GM12892 (cell line): ENCODE measurements around the gene SPCS1.

Source experiments
- POLR2A ChIP-seq: IDR thresholded peaks from 2 replicates; pipeline ENCODE4 v1.6.1; 2011; ENCODE audit warnings: low read depth, low read length, control low read depth
- POLR2AphosphoS5 ChIP-seq: IDR thresholded peaks from 2 replicates; pipeline ENCODE4 v1.6.1; 2011; ENCODE audit warnings: low read depth, low read length, control low read depth
- TAF1 ChIP-seq: IDR thresholded peaks from 2 replicates; pipeline ENCODE4 v1.6.1; 2011; ENCODE audit warnings: low read depth, mild to moderate bottlenecking, control low read depth, low read length, borderline replicate concordance

DNA sequence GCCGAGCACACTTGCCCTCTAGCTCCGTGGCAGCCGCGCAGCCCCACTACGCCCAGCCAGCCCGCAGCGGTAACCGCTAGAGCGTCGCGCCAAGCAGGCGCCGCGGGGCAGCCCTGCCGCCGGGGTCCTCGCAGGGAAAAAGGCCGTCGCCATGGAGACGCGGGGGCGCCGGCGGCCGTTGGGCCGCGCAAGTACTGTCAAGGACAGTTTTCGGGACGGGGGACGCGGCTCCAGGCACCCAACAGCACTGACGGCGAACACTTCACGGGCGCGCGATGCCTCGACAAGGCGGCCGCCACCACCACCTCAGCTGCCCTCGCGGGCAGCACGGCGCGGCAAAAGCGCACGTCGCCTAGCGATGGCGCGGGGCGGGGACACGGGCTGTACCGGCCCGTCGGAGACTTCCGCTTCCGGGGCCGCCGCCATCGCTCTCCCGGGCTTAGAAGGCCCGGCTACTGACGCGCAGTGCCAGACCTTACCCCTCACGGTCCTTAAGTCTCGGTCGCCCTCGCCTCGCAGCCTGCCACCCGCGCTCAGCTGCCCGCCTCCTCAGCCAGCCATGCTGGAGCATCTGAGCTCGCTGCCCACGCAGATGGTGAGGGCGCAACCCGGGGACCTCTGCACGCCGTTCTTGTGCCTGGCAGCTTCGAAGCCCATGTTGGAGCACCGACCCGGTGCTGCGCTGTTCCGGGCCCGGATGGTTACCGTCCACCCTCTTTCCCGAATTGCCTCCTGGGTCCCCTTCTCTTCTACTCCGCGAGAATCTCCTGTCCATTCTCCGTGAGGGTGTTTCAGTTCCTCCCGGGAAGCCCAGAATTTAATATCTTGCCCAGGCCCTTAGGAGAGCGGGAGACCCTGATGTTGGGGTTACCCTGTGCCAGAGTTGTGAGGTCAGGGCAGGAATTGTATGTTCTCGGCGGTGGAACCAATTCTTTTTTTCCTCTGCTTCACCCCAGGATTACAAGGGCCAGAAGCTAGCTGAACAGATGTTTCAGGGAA lies at the start of gene SPCS1, which contains the start of gene GLT8D1:
- TF ChIP-seq POLR2A: peak; percentile 91
- peak; percentile 91 for TF ChIP-seq POLR2AphosphoS5
- TF ChIP-seq TAF1: peak; percentile 47
